IMR-90 (cell line): Measurements from ENCODE around the gene SH3D21. TPM values are rescaled to one million over a fixed set of nuclear protein-coding genes. Genes with fewer than 3 reads are reported as not detected.

Source experiments
- ATAC-seq: fragments of 200-7000 bp; cut with Tn5 transposase; 2 replicates; pipeline ENCODE4 v1.9.1; 2020; ENCODE audit warnings: low read depth, mild to moderate bottlenecking, moderate library complexity
- BruUV-seq: library from RNA; stranded (reverse); fragments of 400-500 nt; replicated peaks from 2 replicates; lab custom pipeline; 2021; lab: Mats Ljungman, UMichigan
- CTCF ChIA-PET: fragments of 300-600 bp; formaldehyde crosslinking; extraction: SDS; loops from one replicate; lab custom pipeline; 2021; ENCODE audit warnings: antibody characterized with exemption; lab: Yijun Ruan, JAX
- POLR2A ChIA-PET: fragments of 300-600 bp; sonication (Branson Sonifier 250); formaldehyde crosslinking; loops from one replicate; lab custom pipeline; 2022; ENCODE audit warnings: antibody characterized with exemption; ENCODE audit not compliant: unreplicated experiment; lab: Charles Lee
- DNase-seq: peaks from one replicate; pipeline ENCODE4 v3.0.0; 2013
- H2AFZ ChIP-seq: replicated peaks from 2 replicates; pipeline ENCODE3; 2013; ENCODE audit warnings: low read length, mild to moderate bottlenecking; ENCODE audit not compliant: poor library complexity
- H2AK5ac ChIP-seq: 2 replicates; pipeline ENCODE4 v1.6.1; 2013; ENCODE audit warnings: low read depth, low read length, inconsistent platforms
- H2AK9ac ChIP-seq: replicated peaks from 2 replicates; pipeline ENCODE3; 2013; ENCODE audit warnings: mild to moderate bottlenecking, low read depth, low read length, moderate library complexity; ENCODE audit not compliant: poor library complexity
- H2BK120ac ChIP-seq: 2 replicates; pipeline ENCODE4 v1.6.1; 2013; ENCODE audit warnings: low read depth, low read length, inconsistent platforms
- H2BK15ac ChIP-seq: 3 replicates; pipeline ENCODE4 v1.6.1; 2013; ENCODE audit warnings: low read depth, low read length, inconsistent platforms
- H2BK20ac ChIP-seq: 2 replicates; pipeline ENCODE4 v1.6.1; 2013; ENCODE audit warnings: low read depth, mild to moderate bottlenecking, inconsistent platforms, low read length, moderate library complexity
- H2BK5ac ChIP-seq: 2 replicates; pipeline ENCODE4 v1.6.1; 2013; ENCODE audit warnings: mild to moderate bottlenecking, low read depth, low read length, inconsistent platforms; ENCODE audit not compliant: poor library complexity, severe bottlenecking
- H3K14ac ChIP-seq: replicated peaks from 2 replicates; pipeline ENCODE4 v1.6.1; 2013; ENCODE audit warnings: low read depth, low read length, inconsistent platforms
- H3K18ac ChIP-seq: 2 replicates; pipeline ENCODE4 v1.6.1; 2013; ENCODE audit warnings: low read depth, low read length, control low read depth
- H3K23ac ChIP-seq: 2 replicates; pipeline ENCODE4 v1.6.1; 2013; ENCODE audit warnings: low read depth, low read length, inconsistent platforms
- H3K27ac ChIP-seq: 2 replicates; pipeline ENCODE4 v1.5.1; 2013; ENCODE audit warnings: mild to moderate bottlenecking, control low read depth, low read length; ENCODE audit not compliant: insufficient read depth
- H3K27me3 ChIP-seq: 2 replicates; pipeline ENCODE4 v1.6.1; 2013; ENCODE audit warnings: low read length; ENCODE audit not compliant: control insufficient read depth, insufficient read depth
- H3K36me3 ChIP-seq: 2 replicates; pipeline ENCODE4 v1.6.1; 2013; ENCODE audit warnings: low read length, mixed read lengths; ENCODE audit not compliant: control insufficient read depth, insufficient read depth
- H3K4ac ChIP-seq: 2 replicates; pipeline ENCODE4 v1.6.1; 2013; ENCODE audit warnings: low read depth, low read length, inconsistent platforms
- H3K4me1 ChIP-seq: 2 replicates; pipeline ENCODE4 v1.6.1; 2013; ENCODE audit warnings: low read length, mixed read lengths; ENCODE audit not compliant: control insufficient read depth, insufficient read depth
- H3K4me2 ChIP-seq: 2 replicates; pipeline ENCODE4 v1.6.1; 2013; ENCODE audit warnings: low read depth, mild to moderate bottlenecking, control low read depth, low read length, moderate library complexity
- H3K4me3 ChIP-seq: 2 replicates; pipeline ENCODE4 v1.5.1; 2013; ENCODE audit warnings: low read depth, mild to moderate bottlenecking, control low read depth, low read length, moderate library complexity; ENCODE audit not compliant: insufficient read depth
- H3K56ac ChIP-seq: 2 replicates; pipeline ENCODE4 v1.6.1; 2013; ENCODE audit warnings: low read length, inconsistent platforms; ENCODE audit not compliant: insufficient read depth; ENCODE audit errors: extremely low read depth
- H3K79me1 ChIP-seq, 2 experiments: 2 replicates each; pipeline ENCODE4 v1.6.1; 2013; ENCODE audit warnings: low read length in 2 of 2, inconsistent platforms in 1 of 2, low read depth in 1 of 2
- H3K9ac ChIP-seq: 2 replicates; pipeline ENCODE4 v1.6.1; 2013; ENCODE audit warnings: low read depth, low read length, control low read depth
- H3K9me1 ChIP-seq: 2 replicates; pipeline ENCODE4 v1.6.1; 2013; ENCODE audit warnings: low read length, inconsistent platforms; ENCODE audit not compliant: insufficient read depth
- H3K9me3 ChIP-seq: 2 replicates; pipeline ENCODE4 v1.6.1; 2013; ENCODE audit warnings: low read length; ENCODE audit not compliant: control insufficient read depth, insufficient read depth
- H4K20me1 ChIP-seq: 2 replicates; pipeline ENCODE4 v1.6.1; 2013; ENCODE audit warnings: low read length, inconsistent platforms; ENCODE audit not compliant: insufficient read depth
- H4K5ac ChIP-seq: 2 replicates; pipeline ENCODE4 v1.6.1; 2013; ENCODE audit warnings: mild to moderate bottlenecking, low read depth, low read length, control low read depth
- H4K8ac ChIP-seq, 2 experiments: 2 replicates each; pipeline ENCODE4 v1.6.1; 2013; ENCODE audit warnings: low read depth in 2 of 2, low read length in 2 of 2, control low read depth in 1 of 2, inconsistent platforms in 1 of 2
- H4K91ac ChIP-seq: 2 replicates; pipeline ENCODE4 v1.6.1; 2013; ENCODE audit warnings: low read depth, low read length, inconsistent platforms; ENCODE audit not compliant: insufficient read depth
- CEBPB ChIP-seq: IDR thresholded peaks from 2 replicates; pipeline ENCODE4 v1.6.1; 2012; ENCODE audit warnings: low read depth, low read length, improper control_type of control experiment
- CHD1 ChIP-seq: IDR thresholded peaks from 2 replicates; pipeline ENCODE4 v1.6.1; 2012; ENCODE audit warnings: low read depth, low read length, improper control_type of control experiment
- CTCF ChIP-seq: conservative IDR thresholded peaks from 2 replicates; pipeline ENCODE4 v1.5.1; 2012; ENCODE audit warnings: mild to moderate bottlenecking, low read depth, low read length, improper control_type of control experiment
- ELK1 ChIP-seq: fragments of 150-350 bp; IDR thresholded peaks from 2 replicates; pipeline ENCODE4 v1.6.1; 2016; ENCODE audit warnings: low read depth, mild to moderate bottlenecking, low read length, moderate library complexity, borderline replicate concordance
- MAFK ChIP-seq: IDR thresholded peaks from 2 replicates; pipeline ENCODE4 v1.6.1; 2012; ENCODE audit warnings: low read depth, low read length, improper control_type of control experiment
- MAZ ChIP-seq: IDR thresholded peaks from 2 replicates; pipeline ENCODE4 v1.6.1; 2012; ENCODE audit warnings: low read depth, mild to moderate bottlenecking, low read length, improper control_type of control experiment, moderate library complexity, borderline replicate concordance
- MXI1 ChIP-seq: IDR thresholded peaks from 2 replicates; pipeline ENCODE4 v1.6.1; 2012; ENCODE audit warnings: low read depth, mild to moderate bottlenecking, low read length, moderate library complexity, borderline replicate concordance
- NFE2L2 ChIP-seq: fragments of 150-350 bp; IDR thresholded peaks from 2 replicates; pipeline ENCODE4 v1.6.1; 2016; ENCODE audit warnings: low read depth, mild to moderate bottlenecking, low read length
- POLR2A ChIP-seq: IDR thresholded peaks from 2 replicates; pipeline ENCODE4 v1.6.1; 2012; ENCODE audit warnings: mild to moderate bottlenecking, low read depth, low read length
- RAD21 ChIP-seq: IDR thresholded peaks from 2 replicates; pipeline ENCODE4 v1.6.1; 2012; ENCODE audit warnings: low read length, improper control_type of control experiment
- RFX5 ChIP-seq: IDR thresholded peaks from 2 replicates; pipeline ENCODE4 v1.8.0; 2012; ENCODE audit warnings: low read depth, mild to moderate bottlenecking, low read length, moderate library complexity
- SMC3 ChIP-seq: fragments of 150-350 bp; IDR thresholded peaks from 2 replicates; pipeline ENCODE4 v1.6.1; 2016; ENCODE audit warnings: low read depth, mild to moderate bottlenecking, antibody characterized with exemption, low read length, moderate library complexity
- USF2 ChIP-seq: fragments of 150-350 bp; IDR thresholded peaks from 2 replicates; pipeline ENCODE4 v1.6.1; 2017; ENCODE audit warnings: mild to moderate bottlenecking, antibody characterized with exemption, low read length, low read depth
- WGBS, 2 experiments: methylation state at CpG; one replicate each; pipeline versions ENCODE4 v1.1.5 to v1.1.7; 2013; ENCODE audit warnings: missing lambda C conversion rate in 2 of 2; ENCODE audit not compliant: insufficient read length in 1 of 2; ENCODE audit errors: extremely low coverage in 2 of 2; 5-methylcytosine and 5-hydroxymethylcytosine counted together
- dilution Hi-C: fragments of 300-500 bp; cut with HindIII; formaldehyde crosslinking; loops from one replicate; pipeline ENCODE4 v1.14.3; 2018; ENCODE audit warnings: low sequenced_read_pairs; ENCODE audit not compliant: unreplicated experiment
- in situ Hi-C: fragments of 300-500 bp; cut with MboI; formaldehyde crosslinking; loops from 3 replicates; pipeline ENCODE4 v1.14.3; 2019; ENCODE audit warnings: low sequenced_read_pairs, inconsistent platforms, mixed read lengths
- intact Hi-C: fragments of 100-400 bp; cut with micrococcal nuclease; formaldehyde crosslinking; loops from 2 replicates; pipeline ENCODE4 v1.10.0; 2022
- polyA plus RNA-seq, 3 experiments: library from polyadenylated mRNA; depleted of rRNA; stranded (reverse); fragments of >200 nt; gene quantifications; 2 replicates each; pipeline ENCODE4 v1.2.3, GENCODE V29; 2012; ENCODE audit warnings: low replicate concordance in 1 of 3
- total RNA-seq: library from RNA; depleted of rRNA; stranded (reverse); fragments of >200 nt; gene quantifications from 2 replicates; pipeline ENCODE4 v1.2.3, GENCODE V29; 2012

The SH3D21 gene
- total and polyA plus RNA-seq, 2 of the 4 experiments (the other 2 are of a cell fraction), result 1.8 to 11.9 TPM

- Histone ChIP-seq H4K8ac (no peak overlapping the region), H3K9me3 (no peaks in the 10 kb centered on the region), H2BK15ac (no peak overlapping the region), H2AK5ac (no peak overlapping the region), H2BK20ac (no peak overlapping the region), H3K36me3 (peaks cover 45% of the 10 kb centered on the region), H2BK120ac (no peak overlapping the region), H4K20me1 (peaks cover 17% of the 10 kb centered on the region; the same call in 1 of the 2 replicates), H3K14ac (no peak overlapping the region), H3K4me2 (no peak overlapping the region), H3K56ac (no peak overlapping the region), H3K9ac (no peak overlapping the region), H3K9me1 (peaks cover 14% of the 10 kb centered on the region), H3K4me1 (peaks cover 8% of the 10 kb centered on the region), H3K4ac (no peak overlapping the region), H3K23ac (no peak overlapping the region), H3K18ac (no peak overlapping the region), H3K27ac (no peak overlapping the region), H2AFZ (no peak overlapping the region), H3K79me1 (peaks cover 29 to 63% of the 10 kb centered on the region in 2 experiments; a peak in 3 of 4 replicates), H4K91ac (no peak overlapping the region), H2AK9ac (no peak overlapping the region), H2BK5ac (no peak overlapping the region), H4K5ac (no peak overlapping the region), H3K4me3 (no peak overlapping the region), H3K27me3 (no peaks in the 10 kb centered on the region)
- no CpG with 5 or more reads among the region's 5 CpGs for WGBS, 2 experiments
- ChIA-PET CTCF (no interaction called here), POLR2A (no interaction called here)
- ATAC-seq (no peak), DNase-seq (no peak)
- in situ Hi-C loops (no loop called here), intact Hi-C loops (no loop called here), dilution Hi-C loops (no loop called here)
- no TSS peak for BruUV-seq
- TF ChIP-seq CTCF, result no peak
- TF ChIP-seq POLR2A, result no peak
- TF ChIP-seq MAFK, result no peak
- no peak for TF ChIP-seq MXI1
- TF ChIP-seq SMC3, result no peak
- no peak for TF ChIP-seq NFE2L2
- TF ChIP-seq ELK1, result no peak
- no peak for TF ChIP-seq CHD1
- TF ChIP-seq CEBPB, result no peak
- TF ChIP-seq RAD21, result no peak
- TF ChIP-seq USF2, result no peak
- TF ChIP-seq MAZ, result no peak
- TF ChIP-seq RFX5, result no peak
These were observed 2.9 kb upstream of the SH3D21 start for GRCh38 chr1:36303244-36303643.
